ENCODE measurements around the gene MYOC.
"Not testable (repeated sequence)": the region's sequence is repeated elsewhere in the genome, so short reads cannot be mapped to it uniquely, and the experiment has no call there.

MYOC gene

DNA sequence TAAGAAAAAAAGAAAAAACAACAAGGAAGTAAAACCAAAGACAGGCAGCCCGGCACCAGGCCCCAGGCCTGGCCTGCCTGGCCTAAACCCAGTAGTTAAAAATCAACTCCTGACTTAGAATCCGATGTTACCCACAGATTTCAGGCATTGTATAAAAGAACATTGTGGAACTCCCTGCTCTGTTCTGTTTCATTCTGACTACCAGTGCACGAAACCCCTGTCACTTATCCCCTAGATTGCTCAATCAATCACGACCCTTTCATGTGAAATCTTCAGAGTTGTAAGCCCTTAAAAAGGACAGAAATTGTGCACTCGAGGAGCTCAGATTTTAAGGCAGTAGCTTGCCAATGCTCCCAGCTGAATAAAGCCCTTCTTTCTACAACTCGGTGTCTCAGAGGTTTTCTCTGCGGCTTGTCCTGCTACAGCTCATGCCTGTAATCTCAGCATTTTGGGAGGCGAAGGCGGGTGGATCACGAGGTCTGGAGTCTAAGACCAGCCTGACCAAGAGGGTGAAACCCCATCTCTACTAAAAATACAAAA is 46.0 kb downstream of the MYOC start:
- DNase-seq, result peak in 11 of 51 donors; percentile 1 to 31 (median 8)

DNA sequence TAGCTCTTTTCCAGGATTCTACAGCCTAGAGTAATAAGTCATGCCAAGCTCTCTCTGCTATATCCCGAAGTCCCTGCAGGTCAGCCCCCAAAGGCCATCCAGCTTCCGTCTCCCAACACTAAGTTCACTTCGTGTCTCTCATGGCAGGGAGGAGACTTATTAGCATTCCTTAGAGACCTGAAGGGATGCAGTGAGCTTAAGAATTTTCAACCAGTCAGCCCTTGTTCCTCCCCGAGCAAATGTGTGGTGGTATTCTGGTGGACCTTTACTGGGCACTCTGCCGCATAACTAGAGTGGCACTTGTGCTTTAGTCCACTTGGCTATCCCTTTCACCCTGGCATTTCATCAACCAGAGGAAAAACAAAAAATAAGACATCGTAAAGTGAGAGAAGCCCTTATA is 49.4 kb downstream of the MYOC start:
- DNase-seq, result peak in 1 of 51 donors; percentile 8

DNA sequence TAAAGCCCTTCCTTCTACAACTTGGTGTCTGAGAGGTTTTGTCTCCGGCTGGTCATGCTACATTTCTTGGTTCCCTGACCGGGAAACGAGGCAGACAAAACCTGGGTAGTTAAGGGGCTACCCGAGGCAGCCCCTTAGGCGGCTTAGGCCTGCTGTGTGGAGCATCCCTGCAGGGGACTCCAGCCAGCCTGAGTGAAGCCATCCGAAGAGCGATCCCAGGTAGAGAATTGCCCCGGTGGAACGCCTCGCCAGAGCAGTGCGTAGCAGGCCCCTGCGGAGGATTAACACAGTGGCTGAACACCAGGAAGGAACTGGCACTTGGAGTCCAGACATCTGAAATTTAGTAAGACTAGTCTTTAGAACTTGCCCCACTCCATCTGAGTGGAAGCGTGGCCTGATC is 51.6 kb downstream of the MYOC start:
- DNase-seq, result no peak

DNA sequence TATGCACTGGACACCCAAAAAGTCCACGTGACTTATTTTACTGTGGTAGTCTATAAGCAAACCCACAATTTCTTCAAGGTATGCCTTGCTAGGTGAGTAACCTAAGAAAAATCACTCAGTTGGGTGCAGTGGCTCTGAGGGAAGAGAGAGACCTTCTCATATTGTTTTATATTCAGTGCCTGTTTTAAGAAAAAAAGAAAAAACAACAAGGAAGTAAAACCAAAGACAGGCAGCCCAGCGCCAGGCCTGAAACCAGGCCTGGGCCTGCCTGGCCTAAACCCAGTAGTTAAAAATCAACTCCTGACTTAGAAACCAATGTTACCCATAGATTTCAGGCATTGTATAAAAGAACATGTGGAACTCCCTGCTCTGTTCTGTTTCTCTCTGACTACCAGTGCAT is 52.2 kb downstream of the MYOC start:
- DNase-seq, result not testable (repeated sequence)

DNA sequence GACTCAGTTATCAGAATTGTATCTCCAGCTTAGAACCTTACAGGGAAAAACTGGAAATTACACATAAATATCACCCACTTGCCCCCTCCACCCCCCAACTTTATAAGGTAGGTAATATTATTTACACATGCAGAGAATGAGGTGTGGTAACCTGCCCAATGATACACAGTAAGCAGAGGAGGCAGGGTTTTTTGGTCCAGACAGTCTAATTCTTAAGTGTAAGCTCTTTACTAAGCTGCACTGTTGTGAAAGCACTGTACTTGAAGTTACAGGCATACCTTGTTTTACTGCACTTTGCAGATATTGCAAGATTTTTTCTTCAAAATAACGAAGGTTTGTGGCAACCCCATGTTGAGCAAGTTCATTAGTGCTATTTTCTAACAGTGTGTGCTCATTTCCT is 55.3 kb downstream of the MYOC start:
- no peak for DNase-seq

DNA sequence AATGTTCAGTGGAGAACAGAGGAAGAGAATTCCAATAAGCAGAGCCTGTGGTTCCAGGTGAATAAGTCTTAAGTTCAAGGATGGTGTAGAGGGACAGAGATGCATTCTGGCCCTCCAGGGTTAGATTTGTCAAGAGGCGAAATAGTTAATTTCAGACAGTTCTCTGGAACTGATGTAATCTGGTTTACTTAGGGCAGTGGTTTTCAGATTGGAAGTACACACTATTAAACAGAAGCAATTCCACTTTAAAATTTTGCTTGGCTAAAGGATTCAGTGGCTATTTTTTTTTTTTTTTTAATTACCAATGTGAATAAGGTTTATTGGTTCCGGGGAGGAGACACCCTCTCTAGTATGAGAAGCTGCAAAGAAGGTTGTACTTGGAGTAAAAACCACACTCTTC is 55.8 kb downstream of the MYOC start:
- no peak for DNase-seq

DNA sequence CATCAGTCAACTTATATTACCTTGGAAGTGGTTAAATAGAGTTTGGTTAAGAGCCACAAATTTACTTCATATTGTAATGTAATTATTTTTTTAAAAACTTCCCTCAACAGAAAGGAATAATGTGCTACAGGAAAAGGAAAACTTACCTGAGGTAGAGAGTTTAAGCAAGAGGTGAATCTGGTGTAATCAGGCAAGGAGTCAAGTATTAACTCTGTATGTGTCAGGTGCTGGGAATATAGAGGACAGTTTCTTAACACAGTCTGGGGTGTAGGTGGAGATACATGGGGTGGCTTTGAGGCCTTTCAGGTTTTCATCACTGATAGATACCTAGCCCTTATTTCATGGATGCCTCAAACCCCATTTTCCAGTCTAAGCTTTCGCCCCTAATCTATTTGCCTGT is 56.4 kb downstream of the MYOC start:
- no peak for DNase-seq

DNA sequence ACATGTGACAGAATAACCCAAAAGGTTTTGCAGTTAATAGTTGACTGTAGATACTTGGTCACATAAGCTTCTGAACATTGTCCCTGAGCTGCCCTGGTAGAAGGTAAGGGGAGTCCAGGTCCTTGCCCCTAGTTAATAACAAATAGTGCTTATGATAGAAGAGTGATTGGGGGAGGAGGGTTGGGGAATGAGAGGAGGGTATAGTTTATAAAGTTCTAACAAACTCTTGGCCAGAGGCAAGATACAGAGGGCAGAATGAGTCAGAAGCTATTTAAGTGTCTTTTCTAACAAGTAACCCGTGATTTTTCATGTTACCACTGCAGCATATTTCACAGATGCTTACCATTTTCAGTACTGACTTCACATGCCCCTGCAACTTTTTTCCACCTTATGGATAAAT is 57.2 kb downstream of the MYOC start:
- no peak for DNase-seq

DNA sequence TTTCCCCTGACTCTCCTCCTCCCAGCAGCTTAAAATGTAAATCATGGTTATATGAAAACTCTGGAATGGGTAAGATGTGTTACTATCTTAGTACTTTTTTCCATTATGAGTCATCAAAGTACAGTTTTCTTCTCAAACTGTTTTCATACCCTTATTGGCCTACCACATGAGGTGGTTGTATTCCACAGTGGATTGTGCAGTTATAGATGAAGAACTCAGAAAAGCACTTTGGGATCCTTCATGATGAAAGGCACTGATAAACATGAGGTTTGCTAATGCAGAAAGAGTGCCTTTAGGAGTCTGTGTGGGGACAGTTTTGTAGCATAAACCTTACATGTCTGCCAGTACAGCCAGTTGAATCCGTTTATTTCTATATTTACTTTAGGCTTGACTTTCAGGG is 62.5 kb downstream of the MYOC start:
- DNase-seq, result no peak

DNA sequence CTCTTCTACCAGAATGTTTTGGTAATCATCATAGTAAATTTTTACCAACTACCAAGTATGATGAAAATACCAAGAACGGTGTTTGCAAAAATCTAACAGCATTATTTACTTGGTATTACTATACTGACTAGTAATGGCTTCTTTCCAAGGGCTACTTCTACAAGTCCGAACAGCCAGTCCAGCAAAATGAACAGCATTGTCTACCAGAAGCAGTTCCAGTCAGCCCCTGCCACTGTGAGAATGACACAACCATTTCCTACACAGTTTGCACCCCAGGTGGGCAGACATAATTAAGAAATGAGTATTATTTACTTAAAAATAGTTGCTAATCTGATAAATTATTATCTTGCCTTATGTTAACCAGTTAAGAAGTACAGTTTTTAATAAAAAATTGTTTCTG is 64.3 kb downstream of the MYOC start:
- peak in 2 of 51 donors; percentile 4 to 16 for DNase-seq

DNA sequence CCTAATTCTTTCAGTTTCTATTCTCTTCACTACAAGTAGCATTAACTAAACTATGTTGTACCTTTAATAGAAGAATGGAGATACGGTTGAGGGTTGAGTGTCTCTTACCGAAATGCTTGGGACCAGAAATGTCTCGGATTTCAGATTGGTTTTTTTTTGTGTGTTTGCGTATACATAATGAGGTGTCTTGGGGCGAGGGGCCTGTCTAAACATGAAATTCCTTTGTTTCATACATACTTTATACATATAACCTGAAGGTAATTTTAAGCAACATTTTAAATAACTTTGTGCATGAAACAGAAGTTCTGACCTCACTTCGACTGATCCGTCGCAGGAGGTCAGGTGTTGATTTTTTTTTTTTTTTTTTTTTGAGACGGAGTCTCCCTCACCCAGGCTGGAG is 66.8 kb downstream of the MYOC start:
- DNase-seq, result no peak

All from hypothalamus (tissue), 51 donors.